GM12878 (cell line): Measurements from ENCODE around the gene ADAMTSL1. TPM values are rescaled to one million over a fixed set of nuclear protein-coding genes. Genes with fewer than 3 reads are reported as not detected.

Experiments
- ATAC-seq: fragments of 200-7000 bp; cut with Tn5 transposase; 3 replicates; pipeline ENCODE4 v1.9.1; 2020; ENCODE audit warnings: mild to moderate bottlenecking, moderate library complexity
- BruUV-seq: library from RNA; stranded (reverse); fragments of 400-500 nt; replicated peaks from 2 replicates; lab custom pipeline; 2021; lab: Mats Ljungman, UMichigan
- CTCF ChIA-PET: fragments of 300-600 bp; sonication (Branson Sonifier 250); formaldehyde crosslinking; extraction: SDS; loops from one replicate; lab custom pipeline; 2021; ENCODE audit warnings: inconsistent platforms; lab: Yijun Ruan, JAX
- POLR2A ChIA-PET: fragments of 350-600 bp; formaldehyde crosslinking; extraction: SDS; loops from one replicate; lab custom pipeline; 2021; ENCODE audit warnings: inconsistent platforms; lab: Charles Lee
- RAD21 ChIA-PET: fragments of 300-600 bp; sonication (Branson Sonifier 250); formaldehyde crosslinking; loops from one replicate; lab custom pipeline; 2023; ENCODE audit warnings: antibody characterized with exemption; ENCODE audit not compliant: unreplicated experiment; lab: Charles Lee
- SMC1A ChIA-PET: fragments of 300-600 bp; sonication (Branson Sonifier 250); formaldehyde crosslinking; loops from one replicate; lab custom pipeline; 2023; ENCODE audit not compliant: unreplicated experiment, uncharacterized antibody; lab: Charles Lee
- DNase-seq: peaks from one replicate; pipeline ENCODE4 v3.0.0-alpha.2; 2011; ENCODE audit warnings: low read depth, low spot score
- FAIRE-seq: peaks from 3 replicates; lab custom pipeline; 2011; peaks lifted over from hg19 to GRCh38; lab: Jason Lieb, UNC
- H2AFZ ChIP-seq: 2 replicates; pipeline ENCODE4 v1.6.0; 2011; ENCODE audit warnings: low read depth, low read length, control low read depth; ENCODE audit not compliant: control insufficient read depth
- H3K27ac ChIP-seq: 2 replicates; pipeline ENCODE4 v1.5.1; 2011; ENCODE audit warnings: control low read depth; ENCODE audit not compliant: control insufficient read depth, insufficient read depth
- H3K27me3 ChIP-seq, 2 experiments: replicated peaks in 1 of 2; 2 replicates each; pipeline versions ENCODE4 v1.6.0 to v1.6.1; 2011; ENCODE audit warnings: low read length in 1 of 2; ENCODE audit not compliant: control insufficient read depth in 2 of 2, insufficient read depth in 2 of 2
- H3K36me3 ChIP-seq, 2 experiments: 2 replicates each; pipeline ENCODE4 v1.5.1; 2011; ENCODE audit warnings: low read length in 1 of 2; ENCODE audit not compliant: control insufficient read depth in 2 of 2, insufficient read depth in 2 of 2
- H3K4me1 ChIP-seq: 2 replicates; pipeline ENCODE4 v1.6.1; 2011; ENCODE audit warnings: mild to moderate bottlenecking, low read length, moderate library complexity, mixed read lengths; ENCODE audit not compliant: control insufficient read depth, insufficient read depth
- H3K4me2 ChIP-seq: 2 replicates; pipeline ENCODE4 v1.6.0; 2011; ENCODE audit warnings: control low read depth; ENCODE audit not compliant: control insufficient read depth, insufficient read depth
- H3K4me3 ChIP-seq: fragments of 200-600 bp; sonication (generic); 2 replicates; pipeline ENCODE4 v1.5.1; 2016
- H3K79me2 ChIP-seq: 2 replicates; pipeline ENCODE4 v1.6.0; 2011; ENCODE audit warnings: low read length; ENCODE audit not compliant: control insufficient read depth, insufficient read depth
- H3K9ac ChIP-seq: 2 replicates; pipeline ENCODE4 v1.8.0; 2011; ENCODE audit warnings: low read length, control low read depth, mixed read lengths; ENCODE audit not compliant: control insufficient read depth, insufficient read depth
- H3K9me3 ChIP-seq: replicated peaks from 3 replicates; pipeline ENCODE4 v1.5.1; 2011; ENCODE audit warnings: mild to moderate bottlenecking, low read length; ENCODE audit not compliant: control insufficient read depth, insufficient read depth
- H4K20me1 ChIP-seq: 2 replicates; pipeline ENCODE4 v1.6.0; 2011; ENCODE audit not compliant: control insufficient read depth, insufficient read depth
- CEBPB ChIP-seq, 2 experiments: fragments of 150-350 bp in 1 of 2; IDR thresholded peaks; 2 replicates each; pipeline ENCODE4 v1.6.1; 2012 to 2014; ENCODE audit warnings: low read depth in 2 of 2, low read length in 2 of 2, borderline replicate concordance in 1 of 2, inconsistent platforms in 1 of 2
- EGR1 ChIP-seq, 2 experiments: IDR thresholded peaks; 1 replicate in 1 of 2; 2 replicates in 1 of 2; pipeline ENCODE4 v1.6.1; 2011 to 2012; ENCODE audit warnings: low read depth in 2 of 2, low read length in 2 of 2, borderline replicate concordance in 1 of 2, mild to moderate bottlenecking in 1 of 2, moderate library complexity in 1 of 2
- ETV6 ChIP-seq, 2 experiments: fragments of 450-650 bp in 1 of 2; IDR thresholded peaks in 1 of 2; conservative IDR thresholded peaks in 1 of 2; 2 replicates each; pipeline ENCODE4 v1.6.1; 2014; ENCODE audit warnings: antibody characterized with exemption in 1 of 2, borderline replicate concordance in 1 of 2, low read depth in 1 of 2, mild to moderate bottlenecking in 1 of 2, moderate library complexity in 1 of 2
- MEF2A ChIP-seq: IDR thresholded peaks from 2 replicates; pipeline ENCODE4 v1.6.1; 2011; ENCODE audit warnings: low read depth, mild to moderate bottlenecking, low read length, moderate library complexity; ENCODE audit not compliant: insufficient read depth
- MXI1 ChIP-seq: fragments of 150-350 bp; IDR thresholded peaks from 2 replicates; pipeline ENCODE4 v1.6.1; 2011; ENCODE audit warnings: low read depth, mild to moderate bottlenecking, inconsistent platforms, low read length, improper control_type of control experiment
- NFXL1 ChIP-seq: fragments of 450-650 bp; IDR thresholded peaks from 2 replicates; pipeline ENCODE4 v1.6.1; 2017; ENCODE audit warnings: antibody characterized with exemption, mild to moderate bottlenecking, borderline replicate concordance
- NFYB ChIP-seq: IDR thresholded peaks from 2 replicates; pipeline ENCODE4 v1.6.1; 2011; ENCODE audit warnings: low read depth, mild to moderate bottlenecking, low read length, improper control_type of control experiment, moderate library complexity; ENCODE audit not compliant: insufficient read depth
- PKNOX1 ChIP-seq: fragments of 450-650 bp; IDR thresholded peaks from 2 replicates; pipeline ENCODE4 v1.6.1; 2016; ENCODE audit warnings: mild to moderate bottlenecking
- POLR2AphosphoS5 ChIP-seq: IDR thresholded peaks from 2 replicates; pipeline ENCODE4 v1.6.1; 2011; ENCODE audit warnings: mild to moderate bottlenecking, low read length, inconsistent platforms
- RB1 ChIP-seq: fragments of 450-650 bp; formaldehyde crosslinking; IDR thresholded peaks from 2 replicates; pipeline ENCODE4 v1.6.1; 2017; ENCODE audit warnings: mild to moderate bottlenecking, borderline replicate concordance
- RELA ChIP-seq: fragments of 450-650 bp; IDR thresholded peaks from 2 replicates; pipeline ENCODE4 v1.8.0; 2014; ENCODE audit warnings: borderline replicate concordance; ENCODE audit not compliant: partially characterized antibody
- RUNX3 ChIP-seq: IDR thresholded peaks from 2 replicates; pipeline ENCODE4 v1.6.1; 2012; ENCODE audit warnings: low read length, inconsistent platforms
- SREBF2 ChIP-seq: IDR thresholded peaks from 2 replicates; pipeline ENCODE4 v1.6.1; 2012; ENCODE audit warnings: mild to moderate bottlenecking, low read length
- USF2 ChIP-seq: IDR thresholded peaks from 2 replicates; pipeline ENCODE4 v1.6.1; 2011; ENCODE audit warnings: low read depth, low read length, improper control_type of control experiment, borderline replicate concordance
- ZNF217 ChIP-seq: fragments of 450-650 bp; IDR thresholded peaks from 2 replicates; pipeline ENCODE4 v1.6.1; 2017; ENCODE audit warnings: antibody characterized with exemption, mild to moderate bottlenecking
- ZNF384 ChIP-seq: IDR thresholded peaks from 2 replicates; pipeline ENCODE4 v1.6.1; 2012; ENCODE audit warnings: low read depth, mild to moderate bottlenecking, low read length, improper control_type of control experiment, borderline replicate concordance
- ZZZ3 ChIP-seq: IDR thresholded peaks from 2 replicates; pipeline ENCODE4 v1.6.1; 2011; ENCODE audit warnings: low read depth; ENCODE audit not compliant: control insufficient read depth, insufficient read length
- WGBS: methylation state at CpG from one replicate; pipeline ENCODE4 v1.1.6; 2016; ENCODE audit warnings: low lambda C conversion rate; ENCODE audit not compliant: insufficient replicate concordance, insufficient coverage; ENCODE audit errors: missing lambda C conversion rate; 5-methylcytosine and 5-hydroxymethylcytosine counted together
- in situ Hi-C: fragments of 300-500 bp; cut with MboI; formaldehyde crosslinking; loops from 9 replicates; pipeline ENCODE4 v1.14.3; 2018; ENCODE audit warnings: mixed read lengths
- intact Hi-C: fragments of 100-400 bp; cut with micrococcal nuclease; formaldehyde crosslinking; loops from one replicate; pipeline ENCODE4 v1.14.2; 2022; ENCODE audit not compliant: unreplicated experiment
- polyA plus RNA-seq, 11 experiments: library from polyadenylated mRNA; depleted of rRNA in 4 of 11; unstranded in 6 of 11; stranded (reverse) in 5 of 11; fragments of >200 nt; fragmentation: Nextera tagmentation in 4 of 11; fragmentation: Illumina TruSeq in 1 of 11; extraction: Ambion mirVana in 4 of 11; extraction: Trizol in 1 of 11; gene quantifications; 1 replicate in 1 of 11; 2 replicates in 10 of 11; pipeline versions ENCODE4 v1.2.1 to v1.2.3, GENCODE V29; 2011 to 2016; ENCODE audit warnings: inconsistent platforms in 2 of 11, missing spikeins in 2 of 11, low read depth in 1 of 11
- total RNA-seq, 4 experiments: library from RNA; depleted of rRNA in 3 of 4; stranded (reverse); fragments of >200 nt in 3 of 4; fragmentation: Illumina TruSeq in 1 of 4; extraction: Trizol in 1 of 4; gene quantifications; 2 replicates each; pipeline versions ENCODE4 v1.2.1 to v1.2.3, GENCODE V29; 2013 to 2021

Gene ADAMTSL1
- total and polyA plus RNA-seq, 10 of the 15 experiments (the other 5 are each of a cell fraction or from before 2014, with no cell fraction given) = 0.01 to 0.10 (median 0.07) TPM; not detected in 6

GRCh38 chr9:18746631-18747030 is 272.7 kb downstream of the ADAMTSL1 start:
- Histone ChIP-seq H3K9ac (no peak overlapping the region), H3K4me2 (no peak overlapping the region), H3K4me3 (no peak overlapping the region), H3K36me3 (no peaks in the 10 kb centered on the region), H3K4me1 (no peaks in the 10 kb centered on the region), H2AFZ (no peak overlapping the region), H3K79me2 (no peaks in the 10 kb centered on the region), H4K20me1 (no peaks in the 10 kb centered on the region), H3K9me3 (no peaks in the 10 kb centered on the region), H3K27me3 (no peaks in the 10 kb centered on the region), H3K27ac (no peak overlapping the region)
- FAIRE-seq = no peak
- CTCF ChIA-PET = no interaction called here
- no peak for DNase-seq
- BruUV-seq = no TSS peak
- SMC1A ChIA-PET = interaction anchor here (1.1 kb wide), 1 partner anchor 27 kb away, joined by 3 read pairs; no protein-coding TSS in a partner anchor
- RAD21 ChIA-PET = no interaction called here
- POLR2A ChIA-PET = interaction anchor here (0.6 kb wide), 1 partner anchor 84 kb away, joined by 3 read pairs; no protein-coding TSS in a partner anchor
- no peak for ATAC-seq
- in situ Hi-C loops = no loop called here
- WGBS = 0% methylated on average over 1 of the region's 1 CpG
- intact Hi-C loops = no loop called here
- no peak for TF ChIP-seq RUNX3
- no peak for TF ChIP-seq POLR2AphosphoS5
- no peak for TF ChIP-seq RELA
- TF ChIP-seq NFXL1 = no peak
- no peak for TF ChIP-seq RB1
- no peak for TF ChIP-seq EGR1 (IDR thresholded peaks at IDR 0.05; ENCODE audit: borderline replicate concordance in 1 of 2, low read depth in 2 of 2, low read length in 2 of 2)
- no peak for TF ChIP-seq MEF2A
- TF ChIP-seq ZNF384 = no peak
- TF ChIP-seq ETV6 (conservative IDR thresholded peaks at IDR 0.05 in 1 of 2, IDR thresholded peaks at IDR 0.05 in 1 of 2; ENCODE audit: borderline replicate concordance in 1 of 2, low read depth in 1 of 2) = no peak
- no peak for TF ChIP-seq ZZZ3
- TF ChIP-seq MXI1 = no peak
- no peak for TF ChIP-seq CEBPB (IDR thresholded peaks at IDR 0.05; ENCODE audit: borderline replicate concordance in 1 of 2, low read depth in 2 of 2, low read length in 2 of 2)
- TF ChIP-seq NFYB = no peak
- TF ChIP-seq USF2 = no peak
- TF ChIP-seq ZNF217 = no peak
- no peak for TF ChIP-seq PKNOX1
- no peak for TF ChIP-seq SREBF2
